Measurements from ENCODE around the gene ZNF516.

Gene ZNF516

GRCh38 chr18:76380127-76380729, 114.8 kb downstream of the ZNF516 start:
- no peak for DNase-seq (ENCODE audit: low spot score)

- DNase-seq (ENCODE audit: low spot score) = no peak
These were observed 115.6 kb downstream of the ZNF516 start for GRCh38 chr18:76379226-76380126.

- DNase-seq (ENCODE audit: low spot score) = no peak
These were observed 116.4 kb downstream of the ZNF516 start for GRCh38 chr18:76378526-76379215.

GRCh38 chr18:76377359-76377756, 117.7 kb downstream of the ZNF516 start:
- DNase-seq (ENCODE audit: low spot score) = no peak

GRCh38 chr18:76376668-76377358, 118.2 kb downstream of the ZNF516 start:
- DNase-seq (ENCODE audit: low spot score) = no peak

- no peak for DNase-seq (ENCODE audit: low spot score)
These were observed 118.8 kb downstream of the ZNF516 start for GRCh38 chr18:76376225-76376624.

GRCh38 chr18:76374330-76375281, 120.4 kb downstream of the ZNF516 start:
- DNase-seq (ENCODE audit: low spot score) = no peak

- no peak for DNase-seq (ENCODE audit: low spot score)
These were observed 121.7 kb downstream of the ZNF516 start for GRCh38 chr18:76373297-76373696.

- DNase-seq (ENCODE audit: low spot score) = no peak
These were observed 123.5 kb downstream of the ZNF516 start for GRCh38 chr18:76371301-76372203.

- DNase-seq (ENCODE audit: low spot score) = no peak
These were observed 124.4 kb downstream of the ZNF516 start for GRCh38 chr18:76370686-76371085.

- no peak for DNase-seq (ENCODE audit: low spot score)
These were observed 124.8 kb downstream of the ZNF516 start for GRCh38 chr18:76370201-76370600.

GRCh38 chr18:76369791-76370190, 125.3 kb downstream of the ZNF516 start:
- DNase-seq (ENCODE audit: low spot score) = no peak

- DNase-seq (ENCODE audit: low spot score) = no peak
These were observed 126.1 kb downstream of the ZNF516 start for GRCh38 chr18:76368976-76369375.

- no peak for DNase-seq (ENCODE audit: low spot score)
These were observed 126.8 kb downstream of the ZNF516 start for GRCh38 chr18:76368271-76368670.

- no peak for DNase-seq (ENCODE audit: low spot score)
These were observed 127.6 kb downstream of the ZNF516 start for GRCh38 chr18:76367168-76368125.

GRCh38 chr18:76365561-76365960, 129.5 kb downstream of the ZNF516 start:
- DNase-seq (ENCODE audit: low spot score) = no peak

- no peak for DNase-seq (ENCODE audit: low spot score)
These were observed 130.5 kb downstream of the ZNF516 start for GRCh38 chr18:76364282-76365259.
